ENCODE measurements around the gene BEND3.

BEND3 gene

GRCh38 chr6:107128175-107128574 is 12.9 kb upstream of the BEND3 start:
- TF ChIP-seq ISL1 (CRISPR knock-in tag; IDR thresholded peaks at IDR 0.05) = no peak
- TF ChIP-seq TOX (CRISPR knock-in tag; IDR thresholded peaks at IDR 0.05; ENCODE audit: borderline replicate concordance) = no peak
- no peak for TF ChIP-seq PPARA (CRISPR knock-in tag; IDR thresholded peaks at IDR 0.05; ENCODE audit: borderline replicate concordance)
- TF ChIP-seq ZNF8 (CRISPR knock-in tag; IDR thresholded peaks at IDR 0.05) = no peak
- no peak for TF ChIP-seq TSHZ2 (CRISPR knock-in tag; IDR thresholded peaks at IDR 0.05)
- TF ChIP-seq SNAI2 (CRISPR knock-in tag; IDR thresholded peaks at IDR 0.05) = no peak
- TF ChIP-seq TCF4 (CRISPR knock-in tag; IDR thresholded peaks at IDR 0.05; ENCODE audit: borderline replicate concordance) = no peak
- TF ChIP-seq GLIS3 (CRISPR knock-in tag; IDR thresholded peaks at IDR 0.05) = no peak
- no peak for TF ChIP-seq ZNF70 (CRISPR knock-in tag; IDR thresholded peaks at IDR 0.05)
- no peak for TF ChIP-seq CSRNP3 (CRISPR knock-in tag; IDR thresholded peaks at IDR 0.05)
- TF ChIP-seq RARB (CRISPR knock-in tag; IDR thresholded peaks at IDR 0.05) = no peak
- TF ChIP-seq CSDC2 (CRISPR knock-in tag; IDR thresholded peaks at IDR 0.05) = no peak
- TF ChIP-seq OSR1 (CRISPR knock-in tag; IDR thresholded peaks at IDR 0.05) = no peak
- no peak for ATAC-seq

- TF ChIP-seq ESRRG (CRISPR knock-in tag; IDR thresholded peaks at IDR 0.05) (no peak), ZC3H10 (CRISPR knock-in tag; IDR thresholded peaks at IDR 0.05) (no peak), POU6F1 (CRISPR knock-in tag; IDR thresholded peaks at IDR 0.05; ENCODE audit: borderline replicate concordance, low read depth) (no peak)
- no peak for ATAC-seq
Observed at GRCh38 chr6:107125771-107126170, 10.5 kb upstream of the BEND3 start.

- TF ChIP-seq ESRRG (CRISPR knock-in tag; IDR thresholded peaks at IDR 0.05) (no peak), RARB (CRISPR knock-in tag; IDR thresholded peaks at IDR 0.05) (no peak), POU6F1 (CRISPR knock-in tag; IDR thresholded peaks at IDR 0.05; ENCODE audit: borderline replicate concordance, low read depth) (no peak), CSRNP3 (CRISPR knock-in tag; IDR thresholded peaks at IDR 0.05) (no peak), TCF4 (CRISPR knock-in tag; IDR thresholded peaks at IDR 0.05; ENCODE audit: borderline replicate concordance) (no peak), ZC3H10 (CRISPR knock-in tag; IDR thresholded peaks at IDR 0.05) (no peak)
- ATAC-seq = no peak
Observed at GRCh38 chr6:107124934-107125348, 9.6 kb upstream of the BEND3 start.

GRCh38 chr6:107123501-107123900 is 8.2 kb upstream of the BEND3 start:
- TF ChIP-seq TOX (CRISPR knock-in tag; IDR thresholded peaks at IDR 0.05; ENCODE audit: borderline replicate concordance) = no peak
- ATAC-seq = no peak

- TF ChIP-seq ESRRG (CRISPR knock-in tag; IDR thresholded peaks at IDR 0.05) = no peak
- TF ChIP-seq ISL1 (CRISPR knock-in tag; IDR thresholded peaks at IDR 0.05) = no peak
- TF ChIP-seq CSDC2 (CRISPR knock-in tag; IDR thresholded peaks at IDR 0.05) = no peak
- TF ChIP-seq ZNF70 (CRISPR knock-in tag; IDR thresholded peaks at IDR 0.05) = no peak
- TF ChIP-seq CSRNP3 (CRISPR knock-in tag; IDR thresholded peaks at IDR 0.05) = no peak
- no peak for TF ChIP-seq ZFP3 (CRISPR knock-in tag; IDR thresholded peaks at IDR 0.05)
- TF ChIP-seq PATZ1 (CRISPR knock-in tag; IDR thresholded peaks at IDR 0.05; ENCODE audit: borderline replicate concordance) = no peak
Observed at GRCh38 chr6:107122748-107123147, 7.4 kb upstream of the BEND3 start.

More at GRCh38 chr6:107122748-107123147, 7.4 kb upstream of the BEND3 start:
- no peak for ATAC-seq

Data from SK-N-SH treated with all-trans-retinoic acid at 6 μM for 48 hours (cell line).